Activated gamma-delta T cell (primary cell): ENCODE measurements around the gene CILP.
"Not testable (repeated sequence)": the region's sequence is repeated elsewhere in the genome, so short reads cannot be mapped to it uniquely, and the experiment has no call there.

Experiments
- DNase-seq: peaks from one replicate; lab custom pipeline; 2025; lab: John Stamatoyannopoulos, UW

Gene CILP

GRCh38 chr15:65195548-65195923 is 15.7 kb downstream of the CILP start:
- DNase-seq, result no peak

GRCh38 chr15:65194826-65195547 is 16.3 kb downstream of the CILP start:
- DNase-seq, result no peak

GRCh38 chr15:65192016-65192415 is 19.3 kb downstream of the CILP start:
- DNase-seq, result no peak

- no peak for DNase-seq
These were observed 22.1 kb downstream of the CILP start for GRCh38 chr15:65189102-65189740.

- not testable (repeated sequence) for DNase-seq
These were observed 22.8 kb downstream of the CILP start for GRCh38 chr15:65188472-65188871.

GRCh38 chr15:65184868-65185717 is 26.2 kb downstream of the CILP start, which contains the start of gene CLPX:
Gene CLPX, minus strand, starts transcription at chr15:65185342. Its CDS starts 189 bp downstream, at chr15:65185153.
- peak; percentile 85 for DNase-seq

GRCh38 chr15:65184305-65184867 is 26.9 kb downstream of the CILP start:
- DNase-seq, result no peak

GRCh38 chr15:65183865-65184159 is 27.5 kb downstream of the CILP start:
- no peak for DNase-seq

GRCh38 chr15:65182538-65182937 is 28.7 kb downstream of the CILP start:
- DNase-seq, result no peak

- not testable (repeated sequence) for DNase-seq
These were observed 29.5 kb downstream of the CILP start for GRCh38 chr15:65181582-65182353.

GRCh38 chr15:65180167-65180566 is 31.1 kb downstream of the CILP start:
- no peak for DNase-seq

GRCh38 chr15:65177901-65178300 is 33.4 kb downstream of the CILP start:
- no peak for DNase-seq

GRCh38 chr15:65176056-65176455 is 35.2 kb downstream of the CILP start:
- no peak for DNase-seq

- no peak for DNase-seq
These were observed 35.8 kb downstream of the CILP start for GRCh38 chr15:65175511-65175910.

GRCh38 chr15:65174509-65174908 is 36.8 kb downstream of the CILP start:
- no peak for DNase-seq

GRCh38 chr15:65172531-65172930 is 38.7 kb downstream of the CILP start:
- DNase-seq, result no peak

GRCh38 chr15:65171428-65171827 is 39.8 kb downstream of the CILP start:
- no peak for DNase-seq

GRCh38 chr15:65165875-65166274 is 45.4 kb downstream of the CILP start:
- no peak for DNase-seq

GRCh38 chr15:65164139-65164538 is 47.1 kb downstream of the CILP start:
- DNase-seq, result no peak

GRCh38 chr15:65163041-65163440 is 48.2 kb downstream of the CILP start:
- no peak for DNase-seq

- DNase-seq, result no peak
These were observed 54.6 kb downstream of the CILP start for GRCh38 chr15:65156692-65157091.

- DNase-seq, result no peak
These were observed 56.6 kb downstream of the CILP start for GRCh38 chr15:65154720-65155119.
